Adipose tissue (tissue), 3 donors: ENCODE measurements around the gene ACTC1. TPM values are rescaled to one million over a fixed set of nuclear protein-coding genes. Genes with fewer than 3 reads are reported as not detected.

Experiments used
- H3K27ac ChIP-seq: one replicate; pipeline ENCODE4 v1.5.1; 2013; ENCODE audit warnings: low read depth, low read length
- WGBS, 3 donors: extraction: QIAGEN DNeasy Blood & Tissue Kit; methylation state at CpG; one replicate each; pipeline ENCODE4 v1.1.7; 2013; 5-methylcytosine and 5-hydroxymethylcytosine counted together
- polyA plus RNA-seq, 3 donors: library from polyadenylated mRNA; stranded (reverse); fragments of 200-250 nt; gene quantifications; one replicate each; pipeline ENCODE4 v1.2.3, GENCODE V29; 2013
- donor health status: healthy with polysubstance abuse.
- donor health status: Bipolar disorder and iron deficiency.
- donor health status: healthy.

Gene ACTC1
- polyA plus RNA-seq, 3 donors, result 0.32 to 20.1 (median 0.83) TPM

DNA sequence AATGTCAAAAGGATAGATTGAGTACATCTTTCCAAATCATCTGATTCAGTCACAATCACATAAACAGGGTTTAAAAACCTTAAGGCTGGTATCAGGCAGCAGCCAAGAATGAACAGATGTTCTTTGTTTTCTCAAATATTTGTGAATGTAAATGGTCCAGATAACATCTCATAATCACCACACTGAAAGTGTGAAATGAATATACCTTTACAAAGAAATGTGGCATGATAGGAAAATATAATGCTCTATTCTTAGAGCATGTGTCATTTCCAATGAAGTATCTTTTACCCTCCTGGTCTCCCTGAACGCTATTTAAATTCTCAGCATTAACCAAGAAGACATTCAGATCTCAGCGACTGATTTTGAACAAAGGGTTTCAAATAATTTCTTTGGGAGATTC lies 8.8 kb upstream of the ACTC1 start:
- H3K27ac ChIP-seq, result no peak overlapping the region
- WGBS, 3 donors, result 71 to 77% (median 73%) methylated on average over 2 of the region's 2 CpGs

DNA sequence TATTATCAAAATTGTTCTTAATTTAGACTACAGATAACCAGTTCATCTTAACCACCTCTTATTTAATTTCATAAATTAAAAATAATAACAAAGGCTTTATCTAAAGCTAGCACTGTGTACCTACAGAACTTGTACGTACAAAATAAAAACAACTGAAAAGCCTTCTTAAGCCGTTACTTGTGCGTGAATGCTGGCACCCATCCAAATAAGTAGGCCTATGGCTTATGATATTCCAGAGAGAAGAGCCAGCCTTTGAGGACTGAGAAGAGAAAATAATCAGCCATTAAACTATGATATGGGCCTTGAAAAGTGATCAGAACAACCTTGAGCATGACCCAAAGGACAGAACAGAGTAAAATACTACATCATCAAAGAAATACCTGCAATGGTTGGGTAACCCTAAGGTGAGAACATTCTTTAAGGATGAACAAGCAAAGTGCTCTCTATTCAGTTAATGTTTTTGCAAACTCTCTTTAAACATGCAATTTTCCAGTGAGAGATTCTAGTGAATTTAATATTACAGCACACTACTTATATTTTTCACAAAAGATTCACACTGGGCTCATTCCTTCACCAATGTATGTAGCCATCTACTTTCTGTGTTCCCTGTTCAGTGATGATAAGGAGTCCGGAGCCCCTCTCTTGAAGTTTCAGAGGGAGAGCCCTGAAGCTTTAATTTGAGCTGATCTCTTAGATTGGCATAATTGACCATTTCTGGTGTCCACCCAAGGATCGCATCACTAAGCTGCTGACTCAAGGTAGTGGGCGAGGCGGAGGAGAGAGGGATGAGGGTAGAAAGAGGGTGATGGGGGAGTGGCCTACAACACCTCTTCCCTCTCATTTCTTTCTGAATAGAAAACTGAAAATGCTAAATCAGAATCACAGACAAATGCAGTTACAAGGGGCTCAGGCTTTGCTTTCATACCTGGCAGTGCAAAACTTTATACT lies 7.7 kb upstream of the ACTC1 start:
- WGBS, 3 donors, result 87 to 88% (median 87%) methylated on average over 7 of the region's 7 CpGs

GRCh38 chr15:34802371-34802770 lies 7.0 kb upstream of the ACTC1 start:
- 82 to 100% (median 90%) methylated on average over 1 of the region's 1 CpG for WGBS, 3 donors

More for the DNA sequence above, 7.7 kb upstream of the ACTC1 start:
- H3K27ac ChIP-seq, result no peak overlapping the region

DNA sequence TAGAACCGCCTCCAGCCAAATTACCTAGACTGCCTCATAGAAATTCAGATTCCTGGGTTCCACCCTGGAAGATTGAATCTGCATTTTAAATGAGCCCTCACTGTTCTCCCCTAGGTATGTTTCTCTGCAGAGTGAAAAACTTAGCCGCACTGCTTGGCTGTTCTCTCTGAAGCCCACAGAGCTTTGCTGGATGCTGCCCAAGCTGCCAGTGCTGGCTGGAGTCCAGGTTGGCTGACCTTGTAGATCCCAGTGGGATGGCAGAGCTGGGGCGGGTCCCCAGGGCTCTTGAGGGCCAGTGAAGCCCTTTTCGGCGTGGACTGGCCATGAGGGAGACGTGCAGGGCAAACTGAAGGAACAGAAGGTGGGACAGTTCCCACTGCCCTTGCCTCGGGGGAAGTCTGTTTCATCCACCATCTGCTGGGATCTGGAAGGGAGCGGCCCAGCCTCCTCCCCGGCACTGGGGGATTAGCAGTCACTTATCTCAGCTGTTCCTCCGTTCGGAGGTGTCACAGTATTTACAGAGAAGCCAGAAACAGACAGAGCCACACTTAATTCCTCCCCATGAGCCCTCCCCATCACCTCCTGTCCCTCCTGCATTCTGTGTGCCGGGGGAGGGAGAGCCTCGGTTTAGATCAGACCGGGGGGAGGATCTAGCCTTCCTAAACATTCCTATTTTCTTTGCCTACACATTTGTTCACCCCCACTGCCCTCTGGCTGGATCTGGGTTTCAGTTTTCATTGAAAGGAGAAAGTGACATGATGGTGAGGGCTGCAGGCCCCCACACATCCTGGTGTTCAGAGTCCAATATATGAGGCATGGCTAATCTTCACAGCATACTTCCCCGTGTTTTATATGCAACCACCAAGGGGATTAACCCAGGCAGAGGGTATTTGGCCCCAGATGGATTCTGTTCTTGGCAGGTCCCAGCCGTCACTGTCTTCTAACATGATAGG lies 4.1 kb upstream of the ACTC1 start:
- H3K27ac ChIP-seq, result no peak overlapping the region
- WGBS, 3 donors, result 29 to 39% (median 36%) methylated on average over 16 of the region's 16 CpGs

More at GRCh38 chr15:34802371-34802770, 7.0 kb upstream of the ACTC1 start:
- no peak overlapping the region for H3K27ac ChIP-seq

- WGBS, 3 donors, result 51 to 67% (median 60%) methylated on average over 5 of the region's 5 CpGs
- no peak overlapping the region for H3K27ac ChIP-seq
Observed at GRCh38 chr15:34796847-34797435, 1.6 kb upstream of the ACTC1 start.

- 23 to 28% (median 24%) methylated on average over 33 of the region's 33 CpGs for WGBS, 3 donors
- H3K27ac ChIP-seq, result no peak overlapping the region
Observed at GRCh38 chr15:34794590-34795206, 651 bp downstream of the ACTC1 start.

GRCh38 chr15:34793901-34794300 lies 1.4 kb downstream of the ACTC1 start:
- 29 to 50% (median 41%) methylated on average over 2 of the region's 2 CpGs for WGBS, 3 donors
- no peak overlapping the region for H3K27ac ChIP-seq

- 83 to 90% (median 90%) methylated on average over 9 of the region's 9 CpGs for WGBS, 3 donors
- H3K27ac ChIP-seq, result no peak overlapping the region
Observed at GRCh38 chr15:34793071-34793470, 2.3 kb downstream of the ACTC1 start.

- 72 to 75% (median 74%) methylated on average over 3 of the region's 3 CpGs for WGBS, 3 donors
- H3K27ac ChIP-seq, result no peak overlapping the region
Observed at GRCh38 chr15:34791701-34792100, 3.6 kb downstream of the ACTC1 start.

GRCh38 chr15:34790121-34790520 lies 5.2 kb downstream of the ACTC1 start:
- 57 to 76% (median 69%) methylated on average over 6 of the region's 6 CpGs for WGBS, 3 donors
- H3K27ac ChIP-seq, result no peak overlapping the region

DNA sequence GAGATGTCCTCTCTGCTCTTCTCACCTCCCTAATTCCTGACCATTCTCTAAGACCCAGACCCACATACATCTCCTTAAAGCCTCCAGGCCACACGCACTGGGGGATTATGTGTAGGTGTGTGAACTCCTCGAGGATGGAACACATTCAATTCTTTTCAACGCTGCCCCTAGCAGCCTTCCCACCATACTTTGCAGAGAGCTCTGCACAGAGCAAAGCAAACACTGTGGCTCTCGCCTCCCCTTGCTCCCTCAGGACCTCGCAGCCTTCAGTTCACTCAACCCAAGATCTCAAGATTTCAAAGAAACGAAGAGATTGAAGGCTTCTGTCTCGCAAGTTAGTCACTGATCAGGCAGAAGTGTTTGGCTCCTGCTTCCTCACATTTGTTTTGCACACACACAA lies 6.0 kb downstream of the ACTC1 start:
- H3K27ac ChIP-seq, result no peak overlapping the region
- WGBS, 3 donors, result 64 to 71% (median 71%) methylated on average over 7 of the region's 7 CpGs

DNA sequence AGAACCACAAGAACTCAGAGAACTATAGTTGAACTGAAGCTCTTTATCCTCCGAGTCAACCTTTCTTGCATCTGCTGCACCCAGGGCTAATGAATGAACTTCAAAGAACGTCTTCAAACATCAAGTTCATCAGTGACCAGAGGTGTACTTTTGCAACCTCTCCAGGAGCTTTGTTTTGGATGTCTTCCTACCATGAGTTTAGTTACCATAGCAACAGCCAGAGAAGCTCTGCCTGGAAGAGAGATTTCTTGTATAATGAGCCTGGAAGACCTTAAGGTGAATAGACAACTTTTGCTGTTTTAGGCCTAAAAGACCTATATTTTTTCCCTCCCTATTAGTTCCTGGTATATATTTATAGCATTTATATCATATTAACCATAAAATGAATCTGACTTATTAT lies 9.1 kb downstream of the ACTC1 start:
- no peak overlapping the region for H3K27ac ChIP-seq
- 52 to 81% (median 80%) methylated on average over 2 of the region's 2 CpGs for WGBS, 3 donors

DNA sequence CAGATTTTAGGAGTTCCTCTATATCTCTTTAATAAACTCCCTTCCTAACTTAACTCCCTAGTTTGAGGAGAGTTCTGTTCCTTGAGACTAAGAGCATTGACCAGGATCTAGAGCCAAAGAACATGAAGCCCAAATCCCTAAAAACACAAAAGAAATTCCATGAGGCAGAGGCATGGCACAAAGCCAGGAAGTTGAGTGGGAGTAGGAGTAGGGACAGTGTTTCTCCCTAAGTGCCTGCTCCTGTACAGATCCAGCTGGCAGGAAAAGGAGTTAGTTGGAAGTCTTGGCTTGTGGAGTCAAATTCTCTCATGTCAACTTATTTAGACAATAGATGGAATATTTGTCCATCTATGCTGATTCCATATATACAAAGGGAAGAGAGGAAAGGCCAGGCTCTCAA lies 11.4 kb downstream of the ACTC1 start:
- H3K27ac ChIP-seq, result no peak overlapping the region

DNA sequence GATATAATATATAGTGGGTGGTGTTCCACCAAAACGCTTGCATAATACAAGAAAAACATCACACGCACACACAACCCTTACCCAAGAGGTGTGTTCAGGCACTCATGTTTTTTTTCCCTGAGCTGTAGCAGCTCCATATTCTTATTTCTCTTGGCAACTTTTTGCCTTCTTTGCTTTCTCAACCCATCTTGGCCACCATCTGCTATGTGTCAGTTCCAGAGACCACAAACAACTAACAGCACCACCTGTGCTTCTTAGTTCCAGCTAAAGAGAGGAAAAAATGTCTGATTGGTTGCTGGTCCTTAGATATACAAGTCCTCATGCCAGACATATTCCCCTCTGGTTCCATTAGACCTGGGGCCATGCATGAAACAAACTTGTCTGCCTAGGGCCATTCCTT lies 11.9 kb downstream of the ACTC1 start:
- 93 to 96% (median 96%) methylated on average over 2 of the region's 2 CpGs for WGBS, 3 donors
- no peak overlapping the region for H3K27ac ChIP-seq

- WGBS, 3 donors, result 75 to 84% (median 81%) methylated on average over 3 of the region's 3 CpGs
- H3K27ac ChIP-seq, result no peak overlapping the region
Observed at GRCh38 chr15:34782901-34783300, 12.4 kb downstream of the ACTC1 start.

DNA sequence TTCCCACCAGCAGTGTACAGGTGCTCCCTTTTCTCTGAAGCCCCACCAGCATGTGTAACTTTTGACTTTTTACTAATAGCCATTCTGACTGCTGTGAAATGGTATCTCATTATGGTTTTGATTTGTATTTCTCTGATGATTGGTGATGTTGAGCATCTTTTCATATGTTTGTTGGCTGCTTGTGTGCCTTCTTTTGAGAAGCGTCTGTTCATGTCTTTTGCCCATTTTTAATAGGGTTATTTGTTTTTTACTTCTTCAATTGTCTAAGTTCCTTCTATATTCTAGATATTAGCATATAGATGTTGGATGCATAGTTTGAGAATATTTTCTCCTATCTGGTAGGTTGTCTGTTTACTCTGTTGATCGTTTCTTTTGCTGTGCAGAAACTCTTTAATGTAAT lies 14.6 kb downstream of the ACTC1 start:
- 61 to 83% (median 80%) methylated on average over 2 of the region's 2 CpGs for WGBS, 3 donors
- H3K27ac ChIP-seq, result no peak overlapping the region

DNA sequence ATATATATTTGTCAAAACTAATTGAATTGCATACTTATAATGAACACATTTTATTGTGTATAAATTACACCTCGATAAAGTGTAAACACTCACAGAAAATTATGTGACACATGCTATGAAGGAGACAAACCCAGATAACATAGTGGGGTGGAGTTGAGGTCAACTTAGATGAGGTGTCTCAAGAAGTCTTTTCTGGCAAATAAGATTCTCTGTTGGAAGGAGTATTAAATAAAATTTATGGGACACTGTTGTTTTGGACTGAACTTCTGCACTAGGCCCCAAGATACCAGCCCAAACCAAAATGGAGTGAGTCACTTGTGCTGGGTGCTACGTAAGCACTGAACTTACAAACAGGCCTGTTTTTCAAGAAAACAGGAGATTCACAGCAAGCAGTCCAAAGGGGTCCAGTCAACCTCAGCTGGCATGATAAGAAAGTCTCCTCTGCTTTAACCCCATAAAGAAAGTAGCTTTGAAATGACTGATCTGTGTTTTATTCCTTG lies 18.7 kb downstream of the ACTC1 start:
- WGBS, 3 donors, result 83 to 89% (median 88%) methylated on average over 2 of the region's 2 CpGs
- H3K27ac ChIP-seq, result no peak overlapping the region

GRCh38 chr15:34773917-34774316 lies 21.4 kb downstream of the ACTC1 start:
- H3K27ac ChIP-seq, result no peak overlapping the region
- 38 to 40% (median 39%) methylated on average over 2 of the region's 2 CpGs for WGBS, 3 donors
